HCT116 (cell line): ENCODE results near the gene FGF11. TPM values are rescaled to one million over a fixed set of nuclear protein-coding genes. Genes with fewer than 3 reads are reported as not detected.
"Not testable (repeated sequence)": the region's sequence is repeated elsewhere in the genome, so short reads cannot be mapped to it uniquely, and the experiment has no call there.

Experiments
- ATAC-seq: fragments of 200-7000 bp; cut with Tn5 transposase; 2 replicates; pipeline ENCODE4 v1.9.1; 2020; ENCODE audit warnings: mild to moderate bottlenecking, moderate library complexity
- BruUV-seq: library from RNA; stranded (reverse); fragments of 400-500 nt; replicated peaks from 2 replicates; lab custom pipeline; 2021; lab: Mats Ljungman, UMichigan
- CTCF ChIA-PET: fragments of 300-600 bp; sonication (Branson Sonifier 250); formaldehyde crosslinking; loops from one replicate; lab custom pipeline; 2021; ENCODE audit warnings: antibody characterized with exemption; lab: Charles Lee
- POLR2A ChIA-PET: fragments of 300-600, 350-600 bp; sonication (Branson Sonifier 250); formaldehyde crosslinking; loops from one replicate; lab custom pipeline; 2021; ENCODE audit warnings: antibody characterized with exemption; lab: Charles Lee
- RAD21 ChIA-PET, 2 experiments: fragments of 300-600 bp; sonication (Branson Sonifier 250); formaldehyde crosslinking; loops; one replicate each; lab custom pipeline; 2023; ENCODE audit warnings: low total read pairs in 2 of 2; ENCODE audit not compliant: uncharacterized antibody in 2 of 2, unreplicated experiment in 2 of 2, low non-redundant PET in 1 of 2; lab: Charles Lee
- DNase-seq: peaks from one replicate; pipeline ENCODE4 v3.0.0-alpha.2; 2010; ENCODE audit warnings: low read depth, low spot score
- H2AFZ ChIP-seq: fragments of 200-600 bp; shearing (Covaris generic), sonication (generic); 2 replicates; pipeline ENCODE4 v1.6.1; 2017; ENCODE audit warnings: low read depth, mixed run types, mixed read lengths, antibody characterized with exemption, low read length; ENCODE audit not compliant: poor library complexity, severe bottlenecking
- H3K27ac ChIP-seq: 2 replicates; pipeline ENCODE4 v1.5.1; 2012; ENCODE audit warnings: low read depth, low read length
- H3K27me3 ChIP-seq: fragments of 200-600 bp; sonication (generic); 2 replicates; pipeline ENCODE4 v1.6.1; 2016; ENCODE audit warnings: mixed run types, low read length, mixed read lengths; ENCODE audit not compliant: insufficient read depth
- H3K36me3 ChIP-seq, 2 experiments: fragments of 200-500 bp in 1 of 2; fragments of 200-600 bp in 1 of 2; sonication (Bioruptor generic) in 1 of 2; sonication (generic) in 1 of 2; 2 replicates each; pipeline versions ENCODE4 v1.5.1 to v1.6.1; 2014 to 2016; ENCODE audit warnings: low read length in 2 of 2, inconsistent platforms in 1 of 2, mixed read lengths in 1 of 2, mixed run types in 1 of 2; ENCODE audit not compliant: insufficient read depth in 2 of 2, control insufficient read depth in 1 of 2
- H3K4me1 ChIP-seq, 2 experiments: fragments of 200-600 bp in 1 of 2; sonication (generic) in 1 of 2; 2 replicates each; pipeline versions ENCODE4 v1.5.1 to v1.6.1; 2012 to 2017; ENCODE audit warnings: low read length in 2 of 2, inconsistent platforms in 1 of 2, mild to moderate bottlenecking in 1 of 2, mixed read lengths in 1 of 2, mixed run types in 1 of 2, moderate library complexity in 1 of 2; ENCODE audit not compliant: insufficient read depth in 2 of 2, control insufficient read depth in 1 of 2
- H3K4me2 ChIP-seq: fragments of 200-600 bp; sonication (generic); 2 replicates; pipeline ENCODE4 v1.6.1; 2017; ENCODE audit warnings: mixed run types, low read length, mixed read lengths
- H3K4me3 ChIP-seq, 2 experiments: fragments of 200-600 bp in 1 of 2; sonication (generic) in 1 of 2; replicated peaks in 1 of 2; 2 replicates each; pipeline ENCODE4 v1.5.1; 2011 to 2016; ENCODE audit warnings: low read length in 2 of 2, control low read depth in 1 of 2, low read depth in 1 of 2, mild to moderate bottlenecking in 1 of 2, mixed read lengths in 1 of 2, mixed run types in 1 of 2
- H3K79me2 ChIP-seq: fragments of 200-600 bp; sonication (generic); 2 replicates; pipeline ENCODE4 v1.6.1; 2017; ENCODE audit warnings: mild to moderate bottlenecking, mixed run types, low read length, moderate library complexity, mixed read lengths; ENCODE audit not compliant: insufficient read depth
- H3K9ac ChIP-seq: fragments of 200-600 bp; sonication (generic); 2 replicates; pipeline ENCODE4 v1.6.1; 2016; ENCODE audit warnings: low read length, mixed read lengths
- H3K9me2 ChIP-seq: fragments of 200-600 bp; sonication (generic), shearing (Covaris generic); 2 replicates; pipeline ENCODE4 v1.6.1; 2017; ENCODE audit warnings: mixed run types, mild to moderate bottlenecking, moderate library complexity; ENCODE audit not compliant: insufficient read depth
- H3K9me3 ChIP-seq, 2 experiments: fragments of 200-500 bp in 1 of 2; fragments of 200-600 bp in 1 of 2; sonication (Bioruptor generic) in 1 of 2; sonication (generic) in 1 of 2; 2 replicates each; pipeline ENCODE4 v1.6.1; 2014 to 2017; ENCODE audit warnings: low read length in 2 of 2, mixed read lengths in 2 of 2, inconsistent platforms in 1 of 2, low read depth in 1 of 2, mild to moderate bottlenecking in 1 of 2, mixed run types in 1 of 2, moderate library complexity in 1 of 2; ENCODE audit not compliant: control insufficient read depth in 1 of 2, insufficient read depth in 1 of 2
- H4K20me1 ChIP-seq: fragments of 200-600 bp; sonication (generic), shearing (Covaris generic); 2 replicates; pipeline ENCODE4 v1.6.1; 2017; ENCODE audit warnings: mixed run types, mild to moderate bottlenecking, moderate library complexity; ENCODE audit not compliant: insufficient read depth
- intact Hi-C: fragments of 100-400 bp; cut with micrococcal nuclease; formaldehyde crosslinking; loops from 2 replicates; pipeline ENCODE4 v1.10.0; 2022
- total RNA-seq: library from RNA; stranded (reverse); gene quantifications from one replicate; pipeline ENCODE4 v1.2.1, GENCODE V29; 2021; ENCODE audit not compliant: unreplicated experiment

Gene FGF11
- total RNA-seq, 1 experiment from 2014 or later, result 6.1 TPM

DNA sequence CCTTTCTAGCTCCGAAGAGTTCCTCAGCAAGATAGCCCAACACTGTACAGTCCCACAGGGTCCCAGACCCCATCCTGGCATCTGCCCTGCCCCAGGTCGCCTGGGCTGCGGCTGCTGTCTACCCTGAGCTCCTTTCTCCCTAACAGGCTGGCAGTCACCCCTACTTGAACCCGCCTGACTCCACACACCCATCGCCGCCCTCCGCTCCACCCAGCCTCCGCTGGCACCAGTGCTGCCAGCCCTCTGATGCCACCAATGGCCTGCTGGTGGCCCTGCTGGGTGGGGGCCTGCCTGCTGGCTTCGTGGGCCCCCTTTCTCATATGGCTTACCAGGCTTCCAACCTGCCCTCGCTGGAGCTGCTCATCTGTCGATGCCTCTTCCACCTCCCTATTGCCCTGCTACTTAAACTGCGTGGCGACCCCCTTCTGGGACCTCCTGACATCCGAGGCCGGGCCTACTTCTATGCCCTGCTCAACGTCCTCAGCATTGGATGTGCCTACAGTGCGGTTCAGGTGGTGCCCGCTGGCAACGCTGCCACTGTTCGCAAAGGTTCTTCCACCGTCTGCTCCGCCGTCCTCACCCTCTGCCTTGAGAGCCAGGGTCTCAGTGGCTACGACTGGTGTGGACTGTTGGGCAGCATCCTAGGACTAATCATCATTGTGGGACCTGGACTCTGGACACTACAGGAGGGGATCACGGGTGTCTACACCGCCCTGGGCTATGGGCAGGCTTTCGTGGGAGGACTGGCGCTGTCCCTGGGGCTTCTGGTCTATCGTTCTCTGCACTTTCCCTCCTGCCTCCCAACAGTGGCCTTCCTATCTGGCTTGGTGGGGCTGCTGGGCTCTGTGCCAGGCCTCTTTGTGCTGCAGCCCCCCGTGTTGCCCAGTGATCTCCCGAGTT, 42.8 kb downstream of the FGF11 start:
- Histone ChIP-seq H3K36me3 (peaks cover 0 to 11% of the 10 kb centered on the region in 2 experiments; a peak in 2 of 4 replicates), H3K79me2 (peaks cover 43% of the 10 kb centered on the region), H3K4me1 (peaks cover 22 to 64% of the 10 kb centered on the region in 2 experiments; a peak in 3 of 4 replicates), H4K20me1 (peaks cover 18% of the 10 kb centered on the region; the same call in 1 of the 2 replicates)
- H3K27ac ChIP-seq, H3K9me3 ChIP-seq, H3K27me3 ChIP-seq, H3K9me2 ChIP-seq, H3K9ac ChIP-seq, H2AFZ ChIP-seq, CTCF ChIA-PET, ATAC-seq, DNase-seq, BruUV-seq, H3K4me2 ChIP-seq, RAD21 ChIA-PET, H3K4me3 ChIP-seq: not testable (repeated sequence)
- POLR2A ChIA-PET, result interaction anchor here (1.1 kb wide), 1 partner anchor 36 kb away, joined by 4 read pairs; no protein-coding TSS in a partner anchor
- intact Hi-C loops, result loop anchor here (10.0 kb wide), 1 partner anchor 83 kb away; the partner anchor contains the start of gene SENP3

DNA sequence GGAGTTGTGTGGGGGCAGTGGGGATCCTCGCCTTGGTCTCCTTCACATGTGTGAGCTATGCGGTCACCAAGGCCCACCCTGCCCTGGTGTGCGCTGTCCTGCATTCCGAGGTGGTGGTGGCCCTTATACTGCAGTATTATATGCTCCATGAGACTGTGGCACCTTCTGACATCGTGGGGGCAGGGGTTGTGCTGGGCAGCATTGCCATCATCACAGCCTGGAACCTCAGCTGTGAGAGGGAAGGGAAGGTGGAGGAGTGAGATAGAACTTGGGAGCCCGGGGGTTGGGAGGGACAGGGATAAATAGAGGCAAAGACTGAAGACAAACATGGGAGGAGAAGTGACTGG, 43.4 kb downstream of the FGF11 start:
- Histone ChIP-seq H4K20me1 (peaks cover 23% of the 10 kb centered on the region; the same call in 1 of the 2 replicates), H3K79me2 (peaks cover 43% of the 10 kb centered on the region), H3K4me1 (peaks cover 17 to 62% of the 10 kb centered on the region in 2 experiments; a peak in 3 of 4 replicates), H3K27ac (peak overlapping the region; percentile 87), H3K9ac (peak overlapping the region; percentile 100; the same call in 1 of the 2 replicates), H3K4me3 (peak overlapping the region in 1 of 2 experiments; percentile 100; a peak in 1 of 4 replicates), H3K36me3 (peaks cover 2 to 17% of the 10 kb centered on the region in 2 experiments; a peak in 2 of 4 replicates), H3K4me2 (peak overlapping the region; percentile 100)
- H3K27me3 ChIP-seq, POLR2A ChIA-PET, H3K9me3 ChIP-seq, DNase-seq, BruUV-seq, H3K9me2 ChIP-seq, ATAC-seq, H2AFZ ChIP-seq, CTCF ChIA-PET, RAD21 ChIA-PET: not testable (repeated sequence)
- intact Hi-C loops, result loop anchor here (10.0 kb wide), 1 partner anchor 82 kb away; the partner anchor contains the start of gene SENP3
